OCI-LY7 (cell line): Measurements from ENCODE around the gene TMEM39B. TPM values are rescaled to one million over a fixed set of nuclear protein-coding genes. Genes with fewer than 3 reads are reported as not detected.

Experiments
- BruUV-seq: library from RNA; stranded (reverse); fragments of 400-500 nt; replicated peaks from 2 replicates; lab custom pipeline; 2021; lab: Mats Ljungman, UMichigan
- CTCF ChIA-PET: fragments of 300-600 bp; sonication (Branson Sonifier 250); formaldehyde crosslinking; loops from one replicate; lab custom pipeline; 2022; ENCODE audit warnings: antibody characterized with exemption; ENCODE audit not compliant: unreplicated experiment; lab: Charles Lee
- POLR2A ChIA-PET: fragments of 300-600 bp; sonication (Branson Sonifier 250); formaldehyde crosslinking; loops from one replicate; lab custom pipeline; 2022; ENCODE audit warnings: antibody characterized with exemption; lab: Charles Lee
- DNase-seq: peaks from one replicate; pipeline ENCODE4 v3.0.0-alpha.2; 2015; ENCODE audit warnings: low spot score
- H2AFZ ChIP-seq: fragments of 200-600 bp; sonication (generic), shearing (Covaris generic); 2 replicates; pipeline ENCODE4 v1.6.1; 2014; ENCODE audit warnings: mild to moderate bottlenecking, antibody characterized with exemption, low read length, moderate library complexity
- H3K27ac ChIP-seq: fragments of 200-600 bp; sonication (generic); 2 replicates; pipeline ENCODE4 v1.5.1; 2014; ENCODE audit warnings: mixed run types, low read depth, mild to moderate bottlenecking, moderate library complexity, low read length, inconsistent platforms; ENCODE audit not compliant: poor library complexity, severe bottlenecking
- H3K36me3 ChIP-seq: fragments of 200-600 bp; sonication (generic); 2 replicates; pipeline ENCODE4 v1.6.1; 2014; ENCODE audit warnings: mild to moderate bottlenecking, antibody characterized with exemption, low read length, moderate library complexity, mixed read lengths; ENCODE audit not compliant: insufficient read depth
- H3K4me1 ChIP-seq: fragments of 200-600 bp; sonication (generic); 2 replicates; pipeline ENCODE4 v1.5.1; 2014; ENCODE audit warnings: mild to moderate bottlenecking, low read length; ENCODE audit not compliant: insufficient read depth, poor library complexity, severe bottlenecking
- H3K4me2 ChIP-seq: fragments of 200-600 bp; sonication (generic); 2 replicates; pipeline ENCODE4 v1.6.1; 2014; ENCODE audit warnings: mild to moderate bottlenecking, low read length
- H3K4me3 ChIP-seq: fragments of 200-600 bp; sonication (generic); 2 replicates; pipeline ENCODE4 v1.5.1; 2014; ENCODE audit warnings: mild to moderate bottlenecking, low read depth, low read length; ENCODE audit not compliant: poor library complexity, severe bottlenecking
- H3K79me2 ChIP-seq: fragments of 200-600 bp; sonication (generic); 2 replicates; pipeline ENCODE4 v1.6.1; 2016; ENCODE audit warnings: low read depth, mild to moderate bottlenecking, low read length, moderate library complexity, mixed read lengths; ENCODE audit not compliant: insufficient read depth
- H3K9me2 ChIP-seq: fragments of 200-600 bp; sonication (generic); 2 replicates; pipeline ENCODE4 v1.6.1; 2016; ENCODE audit warnings: mild to moderate bottlenecking, low read length, mixed read lengths; ENCODE audit not compliant: insufficient read depth
- H3K9me3 ChIP-seq: fragments of 200-600 bp; sonication (generic); 2 replicates; pipeline ENCODE4 v1.6.1; 2014; ENCODE audit warnings: mild to moderate bottlenecking, mixed run types, low read length, mixed read lengths
- H4K20me1 ChIP-seq: fragments of 200-600 bp; sonication (generic); 2 replicates; pipeline ENCODE4 v1.6.1; 2014; ENCODE audit warnings: mild to moderate bottlenecking, antibody characterized with exemption, low read length, moderate library complexity, mixed read lengths; ENCODE audit not compliant: insufficient read depth
- EZH2phosphoT487 ChIP-seq: fragments of 200-600 bp; sonication (generic); IDR thresholded peaks from 2 replicates; pipeline ENCODE4 v1.6.1; 2018; ENCODE audit warnings: low read depth, borderline replicate concordance, mild to moderate bottlenecking, mixed run types, antibody characterized with exemption, low read length, moderate library complexity, mixed read lengths
- intact Hi-C: fragments of 100-400 bp; cut with micrococcal nuclease; formaldehyde crosslinking; loops from one replicate; pipeline ENCODE4 v1.10.0; 2022; ENCODE audit not compliant: unreplicated experiment
- total RNA-seq, 2 experiments: library from RNA; depleted of rRNA in 1 of 2; stranded (reverse); fragments of >200 nt in 1 of 2; shearing (Covaris generic) in 1 of 2; gene quantifications; 2 replicates each; pipeline ENCODE4 v1.2.3, GENCODE V29; 2014 to 2022
- TF ChIP-seq, protein P1 (sequence below): fragments of 200-600 bp; sonication (generic); conservative IDR thresholded peaks from 2 replicates; pipeline ENCODE4 v1.5.1; 2014; ENCODE audit warnings: mild to moderate bottlenecking, antibody characterized with exemption, low read length, moderate library complexity, mixed read lengths

Gene TMEM39B
- total RNA-seq, 2 experiments from 2014 or later = 11.3 to 35.9 TPM

DNA sequence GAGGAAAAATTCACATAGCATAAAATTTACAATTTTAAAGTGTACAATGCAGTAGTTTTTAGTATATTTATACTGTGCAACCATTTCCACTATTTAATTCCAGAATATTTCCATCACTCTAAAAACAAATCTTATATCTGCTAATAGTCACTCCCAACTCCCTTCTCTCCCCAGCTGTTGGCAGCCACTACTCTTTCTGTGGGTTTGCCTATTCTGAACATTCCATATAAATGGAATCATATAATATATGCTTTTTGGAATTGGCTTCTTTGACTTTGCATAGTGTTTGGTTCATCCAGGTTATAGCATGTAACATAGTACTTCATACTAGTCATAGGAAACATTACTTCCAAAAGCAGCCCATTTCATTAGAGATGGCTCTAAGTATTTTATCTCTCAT lies 25.0 kb upstream of the TMEM39B start:
- CTCF ChIA-PET = no interaction called here
- Histone ChIP-seq H3K9me3 (no peaks in the 10 kb centered on the region), H3K4me1 (no peaks in the 10 kb centered on the region), H3K9me2 (no peaks in the 10 kb centered on the region), H3K27ac (no peak overlapping the region), H3K36me3 (peaks cover 63% of the 10 kb centered on the region), H4K20me1 (no peaks in the 10 kb centered on the region), H3K79me2 (no peaks in the 10 kb centered on the region), H2AFZ (no peak overlapping the region), H3K4me3 (no peak overlapping the region), H3K4me2 (no peak overlapping the region)
- intact Hi-C loops = no loop called here
- TF ChIP-seq, protein P1, sequence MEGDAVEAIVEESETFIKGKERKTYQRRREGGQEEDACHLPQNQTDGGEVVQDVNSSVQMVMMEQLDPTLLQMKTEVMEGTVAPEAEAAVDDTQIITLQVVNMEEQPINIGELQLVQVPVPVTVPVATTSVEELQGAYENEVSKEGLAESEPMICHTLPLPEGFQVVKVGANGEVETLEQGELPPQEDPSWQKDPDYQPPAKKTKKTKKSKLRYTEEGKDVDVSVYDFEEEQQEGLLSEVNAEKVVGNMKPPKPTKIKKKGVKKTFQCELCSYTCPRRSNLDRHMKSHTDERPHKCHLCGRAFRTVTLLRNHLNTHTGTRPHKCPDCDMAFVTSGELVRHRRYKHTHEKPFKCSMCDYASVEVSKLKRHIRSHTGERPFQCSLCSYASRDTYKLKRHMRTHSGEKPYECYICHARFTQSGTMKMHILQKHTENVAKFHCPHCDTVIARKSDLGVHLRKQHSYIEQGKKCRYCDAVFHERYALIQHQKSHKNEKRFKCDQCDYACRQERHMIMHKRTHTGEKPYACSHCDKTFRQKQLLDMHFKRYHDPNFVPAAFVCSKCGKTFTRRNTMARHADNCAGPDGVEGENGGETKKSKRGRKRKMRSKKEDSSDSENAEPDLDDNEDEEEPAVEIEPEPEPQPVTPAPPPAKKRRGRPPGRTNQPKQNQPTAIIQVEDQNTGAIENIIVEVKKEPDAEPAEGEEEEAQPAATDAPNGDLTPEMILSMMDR = no peak
- TF ChIP-seq EZH2phosphoT487 = no peak
- POLR2A ChIA-PET = no interaction called here
- BruUV-seq = no TSS peak
- no peak for DNase-seq

DNA sequence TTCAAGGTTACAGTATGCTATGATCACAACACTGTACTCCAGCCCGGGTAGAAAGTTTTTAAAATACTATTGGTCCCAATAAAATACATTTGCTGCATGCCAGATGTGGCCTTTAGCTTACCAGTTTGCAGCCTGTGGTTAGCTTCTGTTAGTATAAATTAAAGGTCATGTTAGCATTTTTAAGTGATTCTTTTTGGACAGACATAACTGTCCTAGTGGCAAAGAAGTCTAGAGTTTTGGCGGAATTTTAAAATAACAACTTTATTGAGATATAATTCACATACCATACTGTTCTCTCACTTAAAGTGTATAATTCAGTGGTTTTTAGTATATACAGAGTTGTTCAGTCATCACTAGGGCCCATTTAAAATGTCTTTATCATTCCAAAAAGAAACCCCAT lies 24.3 kb upstream of the TMEM39B start:
- TF ChIP-seq, protein P1 = no peak
- no peaks in the 10 kb centered on the region for H3K9me2 ChIP-seq
- BruUV-seq = no TSS peak
- DNase-seq = no peak
- H3K79me2 ChIP-seq = no peaks in the 10 kb centered on the region
- H3K4me1 ChIP-seq = no peaks in the 10 kb centered on the region
- no peak overlapping the region for H3K27ac ChIP-seq
- H2AFZ ChIP-seq = no peak overlapping the region
- peaks cover 71% of the 10 kb centered on the region for H3K36me3 ChIP-seq
- H3K9me3 ChIP-seq = no peaks in the 10 kb centered on the region
- no peak overlapping the region for H3K4me2 ChIP-seq
- CTCF ChIA-PET = no interaction called here
- H4K20me1 ChIP-seq = no peaks in the 10 kb centered on the region
- POLR2A ChIA-PET = no interaction called here
- intact Hi-C loops = no loop called here
- no peak overlapping the region for H3K4me3 ChIP-seq

DNA sequence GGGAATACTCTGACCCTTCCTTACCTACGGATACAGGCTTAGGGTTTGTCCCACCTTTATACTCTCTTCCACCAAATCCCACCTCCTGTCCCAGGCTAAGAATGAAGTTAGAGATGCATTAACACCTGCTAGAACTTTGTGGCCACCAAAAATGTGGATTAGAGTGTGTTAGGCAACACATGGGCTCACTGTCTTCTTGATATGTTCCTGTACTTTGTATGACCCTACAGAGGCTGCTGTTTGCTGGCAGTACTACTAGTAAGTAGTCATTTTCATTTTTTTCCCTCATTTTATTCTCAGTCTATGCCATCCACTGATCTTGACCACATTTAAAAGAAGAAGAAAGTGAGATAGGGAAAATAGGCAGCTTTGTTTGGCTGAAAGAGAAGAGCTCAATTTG lies 21.0 kb upstream of the TMEM39B start:
- Histone ChIP-seq H3K9me3 (no peaks in the 10 kb centered on the region), H3K9me2 (no peaks in the 10 kb centered on the region), H3K36me3 (peaks cover 98% of the 10 kb centered on the region), H4K20me1 (no peaks in the 10 kb centered on the region), H2AFZ (no peak overlapping the region), H3K27ac (no peak overlapping the region), H3K4me1 (no peaks in the 10 kb centered on the region), H3K79me2 (no peaks in the 10 kb centered on the region), H3K4me2 (no peak overlapping the region), H3K4me3 (no peak overlapping the region)
- ChIA-PET POLR2A (interaction anchor here (0.9 kb wide), 2 partner anchors 8 to 14 kb away, joined by 3 read pairs; no protein-coding TSS in a partner anchor), CTCF (no interaction called here)
- TF ChIP-seq, protein P1 = no peak
- TF ChIP-seq EZH2phosphoT487 = no peak
- DNase-seq = no peak
- TSS peak; percentile 1 for BruUV-seq
- intact Hi-C loops = no loop called here
